Measurements from ENCODE around the gene MYO18B.

MYO18B gene

DNA sequence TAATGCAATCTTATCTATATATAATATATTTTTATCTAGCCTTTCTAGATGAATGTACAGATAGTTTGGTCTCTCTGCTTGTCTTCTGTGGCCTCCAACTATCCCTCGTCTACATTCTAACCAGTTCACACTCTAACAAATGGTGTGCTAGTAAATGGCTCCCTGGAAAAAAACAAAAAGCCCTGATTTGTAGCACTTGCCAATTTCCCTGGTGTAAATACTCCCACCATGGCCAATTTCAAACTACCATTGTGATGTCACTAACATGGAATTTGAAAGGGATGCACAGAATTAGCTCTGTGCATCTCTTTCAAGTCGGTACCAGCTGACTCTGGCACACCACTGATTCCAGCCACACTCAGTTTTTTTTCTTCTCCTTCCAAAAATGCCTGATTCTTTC is 154.6 kb downstream of the MYO18B start:
- Histone ChIP-seq H3K9me3 (ENCODE audit: control insufficient read depth in 1 of 2, low read length in 2 of 2) (no peaks in the 10 kb centered on the region), H3K4me1 (ENCODE audit: control insufficient read depth in 1 of 2, insufficient read depth in 2 of 2, low read length in 2 of 2) (no peaks in the 10 kb centered on the region), H3K27me3 (ENCODE audit: low read depth, low read length) (no peaks in the 10 kb centered on the region), H3K27ac (ENCODE audit: low read length) (no peak overlapping the region), H3K36me3 (ENCODE audit: control insufficient read depth in 1 of 2, insufficient read depth in 2 of 2, low read length in 2 of 2) (no peaks in the 10 kb centered on the region), H3K4me3 (ENCODE audit: low read depth in 1 of 2, low read length in 2 of 2) (no peak overlapping the region)

DNA sequence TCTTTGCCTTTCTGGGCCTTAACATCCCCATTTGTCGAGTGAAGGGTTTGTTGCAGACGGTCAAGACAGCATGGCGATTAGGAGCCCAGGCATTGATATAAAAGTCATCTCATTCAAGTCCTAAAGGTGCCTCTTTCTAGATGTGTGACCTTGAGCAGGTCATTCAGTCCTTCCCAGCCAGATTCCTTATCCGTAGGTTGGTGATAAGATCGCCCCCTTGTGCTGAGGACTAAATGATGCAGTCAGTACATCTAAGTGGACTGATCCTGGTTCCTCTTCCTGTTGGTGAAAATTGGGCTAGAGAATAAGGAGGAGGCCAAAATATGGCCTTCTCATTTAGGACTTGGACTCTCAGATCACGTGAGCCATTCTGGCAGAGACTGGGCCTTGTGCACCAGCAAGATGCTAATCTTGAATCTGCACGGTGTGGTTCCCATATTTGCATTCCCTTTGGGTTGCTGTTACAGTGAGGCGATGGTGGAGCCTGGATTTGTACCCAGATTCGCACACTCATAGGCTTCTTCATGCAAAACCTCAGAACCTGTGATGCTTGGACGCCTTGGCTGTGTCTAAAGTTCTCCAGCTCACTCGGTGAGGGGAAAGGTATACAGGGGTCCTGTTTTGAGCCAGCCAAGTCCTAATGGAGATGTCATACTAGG is 156.8 kb downstream of the MYO18B start:
- H3K27ac ChIP-seq (ENCODE audit: low read length) = no peak overlapping the region
- H3K4me1 ChIP-seq (ENCODE audit: control insufficient read depth in 1 of 2, insufficient read depth in 2 of 2, low read length in 2 of 2) = no peaks in the 10 kb centered on the region
- no peaks in the 10 kb centered on the region for H3K27me3 ChIP-seq (ENCODE audit: low read depth, low read length)
- H3K36me3 ChIP-seq (ENCODE audit: control insufficient read depth in 1 of 2, insufficient read depth in 2 of 2, low read length in 2 of 2) = no peaks in the 10 kb centered on the region
- no peaks in the 10 kb centered on the region for H3K9me3 ChIP-seq (ENCODE audit: control insufficient read depth in 1 of 2, low read length in 2 of 2)
- no peak overlapping the region for H3K4me3 ChIP-seq (ENCODE audit: low read depth in 1 of 2, low read length in 2 of 2)

DNA sequence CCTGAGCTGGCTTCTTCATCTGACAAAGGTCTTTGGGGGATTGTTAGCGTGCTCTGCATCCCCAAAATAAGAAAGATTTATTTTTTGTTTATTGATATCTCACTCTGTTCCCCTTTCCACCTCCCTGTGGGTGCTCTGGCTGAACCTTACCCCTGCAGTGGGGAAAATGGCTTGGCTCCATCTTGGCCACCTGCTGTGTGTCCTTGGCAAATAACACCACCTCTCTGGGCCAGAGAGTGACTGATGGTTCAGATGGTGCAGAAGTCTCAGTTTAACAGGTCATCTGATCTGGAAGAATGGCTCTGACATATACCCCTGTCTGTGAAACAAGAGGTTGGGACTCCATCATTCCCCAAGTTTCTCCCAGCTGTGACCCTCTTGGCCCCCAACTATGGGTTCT is 157.6 kb downstream of the MYO18B start:
- H3K36me3 ChIP-seq (ENCODE audit: control insufficient read depth in 1 of 2, insufficient read depth in 2 of 2, low read length in 2 of 2) = no peaks in the 10 kb centered on the region
- H3K27ac ChIP-seq (ENCODE audit: low read length) = no peak overlapping the region
- no peaks in the 10 kb centered on the region for H3K27me3 ChIP-seq (ENCODE audit: low read depth, low read length)
- H3K9me3 ChIP-seq (ENCODE audit: control insufficient read depth in 1 of 2, low read length in 2 of 2) = no peaks in the 10 kb centered on the region
- no peaks in the 10 kb centered on the region for H3K4me1 ChIP-seq (ENCODE audit: control insufficient read depth in 1 of 2, insufficient read depth in 2 of 2, low read length in 2 of 2)
- no peak overlapping the region for H3K4me3 ChIP-seq (ENCODE audit: low read depth in 1 of 2, low read length in 2 of 2)

- H3K36me3 ChIP-seq (ENCODE audit: control insufficient read depth in 1 of 2, insufficient read depth in 2 of 2, low read length in 2 of 2) = no peaks in the 10 kb centered on the region
- no peaks in the 10 kb centered on the region for H3K27me3 ChIP-seq (ENCODE audit: low read depth, low read length)
- no peaks in the 10 kb centered on the region for H3K9me3 ChIP-seq (ENCODE audit: control insufficient read depth in 1 of 2, low read length in 2 of 2)
- H3K27ac ChIP-seq (ENCODE audit: low read length) = no peak overlapping the region
- no peaks in the 10 kb centered on the region for H3K4me1 ChIP-seq (ENCODE audit: control insufficient read depth in 1 of 2, insufficient read depth in 2 of 2, low read length in 2 of 2)
- no peak overlapping the region for H3K4me3 ChIP-seq (ENCODE audit: low read depth in 1 of 2, low read length in 2 of 2)
Measured at GRCh38 chr22:25900390-25900789, 158.4 kb downstream of the MYO18B start.

GRCh38 chr22:25900880-25901279 is 158.9 kb downstream of the MYO18B start:
- Histone ChIP-seq H3K4me3 (ENCODE audit: low read depth in 1 of 2, low read length in 2 of 2) (no peak overlapping the region), H3K9me3 (ENCODE audit: control insufficient read depth in 1 of 2, low read length in 2 of 2) (no peaks in the 10 kb centered on the region), H3K27ac (ENCODE audit: low read length) (no peak overlapping the region), H3K36me3 (ENCODE audit: control insufficient read depth in 1 of 2, insufficient read depth in 2 of 2, low read length in 2 of 2) (no peaks in the 10 kb centered on the region), H3K4me1 (ENCODE audit: control insufficient read depth in 1 of 2, insufficient read depth in 2 of 2, low read length in 2 of 2) (no peaks in the 10 kb centered on the region), H3K27me3 (ENCODE audit: low read depth, low read length) (no peaks in the 10 kb centered on the region)

DNA sequence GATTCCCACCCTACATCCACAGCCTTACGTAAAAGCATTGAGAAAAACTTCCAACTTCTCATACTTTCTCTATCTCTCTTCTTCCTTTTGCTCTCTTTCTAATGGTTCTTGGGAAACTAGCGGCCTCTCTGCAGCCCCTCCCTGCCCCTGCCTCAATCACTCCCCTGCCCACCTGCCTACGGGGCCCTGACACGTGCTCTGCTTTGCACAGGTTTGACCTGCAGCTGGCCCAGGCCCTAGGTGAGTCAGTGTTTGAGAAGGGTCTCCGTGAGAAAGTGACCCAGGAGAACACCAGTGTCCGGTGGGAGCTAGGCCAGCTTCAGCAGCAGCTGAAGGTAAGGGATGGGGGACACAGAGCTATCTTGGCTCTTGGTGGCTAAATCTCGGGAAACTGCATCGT is 160.4 kb downstream of the MYO18B start:
- Histone ChIP-seq H3K9me3 (ENCODE audit: control insufficient read depth in 1 of 2, low read length in 2 of 2) (no peaks in the 10 kb centered on the region), H3K4me1 (ENCODE audit: control insufficient read depth in 1 of 2, insufficient read depth in 2 of 2, low read length in 2 of 2) (no peaks in the 10 kb centered on the region), H3K27ac (ENCODE audit: low read length) (no peak overlapping the region), H3K4me3 (ENCODE audit: low read depth in 1 of 2, low read length in 2 of 2) (no peak overlapping the region), H3K27me3 (ENCODE audit: low read depth, low read length) (no peaks in the 10 kb centered on the region), H3K36me3 (ENCODE audit: control insufficient read depth in 1 of 2, insufficient read depth in 2 of 2, low read length in 2 of 2) (no peaks in the 10 kb centered on the region)

DNA sequence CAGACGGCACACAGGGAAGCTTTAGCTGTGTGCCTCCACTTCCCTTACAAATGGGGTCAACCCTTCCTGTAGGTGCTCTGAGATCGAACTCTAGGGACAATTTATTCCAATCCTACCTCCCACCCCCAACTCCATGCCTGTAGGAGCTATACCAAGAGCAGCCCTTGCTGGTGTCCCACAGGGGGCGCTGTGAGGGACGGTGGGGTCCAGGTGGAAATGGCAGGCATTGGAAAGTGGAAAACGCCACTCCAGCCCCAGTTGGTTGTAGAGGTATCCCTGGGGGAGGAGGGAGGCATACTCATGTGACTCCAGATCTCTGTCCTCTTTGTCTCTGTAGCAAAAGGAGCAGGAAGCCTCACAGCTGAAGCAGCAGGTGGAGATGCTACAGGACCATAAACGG is 161.3 kb downstream of the MYO18B start:
- Histone ChIP-seq H3K27ac (ENCODE audit: low read length) (no peak overlapping the region), H3K27me3 (ENCODE audit: low read depth, low read length) (no peaks in the 10 kb centered on the region), H3K4me3 (ENCODE audit: low read depth in 1 of 2, low read length in 2 of 2) (no peak overlapping the region), H3K4me1 (ENCODE audit: control insufficient read depth in 1 of 2, insufficient read depth in 2 of 2, low read length in 2 of 2) (no peaks in the 10 kb centered on the region), H3K9me3 (ENCODE audit: control insufficient read depth in 1 of 2, low read length in 2 of 2) (no peaks in the 10 kb centered on the region), H3K36me3 (ENCODE audit: control insufficient read depth in 1 of 2, insufficient read depth in 2 of 2, low read length in 2 of 2) (no peaks in the 10 kb centered on the region)

DNA sequence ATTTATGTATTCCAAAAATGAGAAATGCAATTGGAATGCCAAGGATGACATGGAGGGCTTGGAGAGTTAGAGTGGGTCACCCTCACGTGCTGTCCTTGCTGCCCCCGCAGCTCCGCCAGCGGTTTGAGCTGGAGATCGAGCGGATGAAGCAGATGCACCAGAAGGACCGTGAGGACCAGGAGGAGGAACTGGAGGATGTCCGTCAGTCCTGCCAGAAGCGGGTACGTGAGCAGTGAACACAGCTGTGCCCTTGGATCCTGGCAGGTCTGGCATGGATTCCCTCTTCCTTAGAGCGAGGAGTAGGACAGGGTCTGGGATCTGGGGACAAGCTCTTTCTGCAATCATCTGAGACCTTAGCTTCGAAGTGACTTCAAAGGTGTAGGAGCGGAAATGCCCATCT is 166.2 kb downstream of the MYO18B start:
- H3K4me1 ChIP-seq (ENCODE audit: control insufficient read depth in 1 of 2, insufficient read depth in 2 of 2, low read length in 2 of 2) = no peaks in the 10 kb centered on the region
- H3K36me3 ChIP-seq (ENCODE audit: control insufficient read depth in 1 of 2, insufficient read depth in 2 of 2, low read length in 2 of 2) = no peaks in the 10 kb centered on the region
- H3K27ac ChIP-seq (ENCODE audit: low read length) = no peak overlapping the region
- H3K27me3 ChIP-seq (ENCODE audit: low read depth, low read length) = no peaks in the 10 kb centered on the region
- no peak overlapping the region for H3K4me3 ChIP-seq (ENCODE audit: low read depth in 1 of 2, low read length in 2 of 2)
- no peaks in the 10 kb centered on the region for H3K9me3 ChIP-seq (ENCODE audit: control insufficient read depth in 1 of 2, low read length in 2 of 2)

DNA sequence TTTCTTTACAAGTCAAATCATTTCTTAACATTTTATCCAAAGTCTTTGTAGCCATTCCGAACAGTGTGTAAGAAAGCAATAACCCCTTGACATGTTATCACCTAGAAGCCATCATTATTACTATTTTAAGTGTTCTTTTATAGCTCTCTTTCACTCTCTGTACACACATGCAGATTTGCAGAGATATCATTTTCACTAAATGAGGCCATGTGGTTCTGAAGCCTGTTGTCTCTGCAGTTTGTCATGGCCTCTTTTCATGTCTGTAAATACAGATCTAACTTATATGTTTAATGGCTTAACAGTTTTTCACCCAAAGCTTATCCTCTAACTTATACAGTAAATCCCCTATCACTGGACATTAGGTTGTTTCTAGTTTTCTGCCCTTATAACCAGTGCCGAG is 166.8 kb downstream of the MYO18B start:
- Histone ChIP-seq H3K27me3 (ENCODE audit: low read depth, low read length) (no peaks in the 10 kb centered on the region), H3K4me3 (ENCODE audit: low read depth in 1 of 2, low read length in 2 of 2) (no peak overlapping the region), H3K4me1 (ENCODE audit: control insufficient read depth in 1 of 2, insufficient read depth in 2 of 2, low read length in 2 of 2) (no peaks in the 10 kb centered on the region), H3K9me3 (ENCODE audit: control insufficient read depth in 1 of 2, low read length in 2 of 2) (no peaks in the 10 kb centered on the region), H3K27ac (ENCODE audit: low read length) (no peak overlapping the region), H3K36me3 (ENCODE audit: control insufficient read depth in 1 of 2, insufficient read depth in 2 of 2, low read length in 2 of 2) (no peaks in the 10 kb centered on the region)

DNA sequence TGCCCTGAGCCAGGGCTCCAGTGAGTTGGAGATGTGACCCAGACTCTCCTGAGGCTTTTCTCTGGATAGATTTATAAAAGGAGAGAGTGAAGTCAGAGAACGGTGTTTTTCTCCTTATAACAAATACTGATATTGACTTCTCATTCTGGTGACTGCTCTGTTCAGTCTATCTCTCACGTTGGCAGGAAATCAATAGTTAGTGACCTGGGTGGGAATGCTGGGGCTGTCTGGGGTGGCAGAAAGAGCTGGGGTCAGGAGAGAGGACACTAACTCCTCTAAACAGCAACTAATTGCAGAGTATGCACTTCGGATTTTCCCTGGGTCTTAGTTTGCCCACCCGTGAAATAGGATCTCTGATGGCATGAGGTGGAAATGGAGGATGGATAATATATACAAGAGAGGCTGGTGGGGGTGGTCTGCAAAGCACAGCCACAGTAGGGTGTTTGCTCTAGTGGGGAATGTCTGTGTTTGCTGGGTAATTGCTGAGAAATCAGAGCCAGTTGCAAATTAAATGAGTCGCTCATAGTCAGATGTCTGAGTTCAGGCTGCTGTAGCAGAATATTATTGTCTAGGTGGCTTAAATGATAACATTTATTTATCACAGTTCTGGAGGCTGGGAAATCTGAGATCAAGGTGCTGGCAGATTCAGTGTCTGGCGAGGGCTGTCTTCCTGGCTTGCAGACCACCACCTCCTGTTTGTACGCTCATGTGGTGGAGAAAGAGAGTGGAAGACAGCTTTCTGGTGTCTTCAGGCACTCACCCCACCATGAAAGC is 167.8 kb downstream of the MYO18B start:
- Histone ChIP-seq H3K27me3 (ENCODE audit: low read depth, low read length) (no peaks in the 10 kb centered on the region), H3K9me3 (ENCODE audit: control insufficient read depth in 1 of 2, low read length in 2 of 2) (no peaks in the 10 kb centered on the region), H3K4me3 (ENCODE audit: low read depth in 1 of 2, low read length in 2 of 2) (no peak overlapping the region), H3K27ac (ENCODE audit: low read length) (no peak overlapping the region), H3K4me1 (ENCODE audit: control insufficient read depth in 1 of 2, insufficient read depth in 2 of 2, low read length in 2 of 2) (no peaks in the 10 kb centered on the region), H3K36me3 (ENCODE audit: control insufficient read depth in 1 of 2, insufficient read depth in 2 of 2, low read length in 2 of 2) (no peaks in the 10 kb centered on the region)

DNA sequence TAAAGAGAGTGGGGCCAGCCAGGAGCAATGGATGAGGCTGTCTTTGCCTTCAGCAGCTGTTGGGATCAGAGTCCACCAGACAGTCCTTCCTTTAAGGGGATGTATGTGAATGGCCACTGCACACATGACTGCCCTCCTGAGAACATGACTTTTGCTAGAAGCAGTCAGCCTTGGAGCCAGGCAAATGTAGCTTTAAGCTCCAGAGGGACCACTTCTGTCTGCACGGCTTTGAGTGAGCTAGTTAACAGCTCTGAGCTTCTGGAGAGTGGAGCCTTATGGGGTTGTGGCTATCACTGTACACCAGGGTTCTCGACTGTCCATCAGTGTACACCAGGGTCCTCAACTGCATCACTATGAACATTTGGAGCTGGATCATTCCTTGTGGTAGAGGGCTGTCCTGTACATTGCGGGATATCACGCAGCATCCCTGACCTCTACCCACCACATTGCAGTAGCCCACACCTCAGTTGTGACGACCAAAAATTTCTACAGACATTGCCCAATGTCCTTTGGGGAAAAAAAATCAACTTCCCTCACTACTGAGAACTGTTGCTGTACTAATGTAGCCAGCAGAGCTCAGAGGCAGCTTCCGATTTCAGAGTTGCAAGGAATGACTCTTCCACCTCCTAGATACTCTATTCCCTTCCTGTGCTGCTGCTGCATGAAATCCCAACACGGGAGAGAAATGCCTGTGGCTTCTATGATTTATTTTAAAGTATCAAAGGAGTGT is 169.4 kb downstream of the MYO18B start:
- Histone ChIP-seq H3K4me3 (ENCODE audit: low read depth in 1 of 2, low read length in 2 of 2) (no peak overlapping the region), H3K27ac (ENCODE audit: low read length) (no peak overlapping the region), H3K27me3 (ENCODE audit: low read depth, low read length) (no peaks in the 10 kb centered on the region), H3K9me3 (ENCODE audit: control insufficient read depth in 1 of 2, low read length in 2 of 2) (no peaks in the 10 kb centered on the region), H3K4me1 (ENCODE audit: control insufficient read depth in 1 of 2, insufficient read depth in 2 of 2, low read length in 2 of 2) (no peaks in the 10 kb centered on the region), H3K36me3 (ENCODE audit: control insufficient read depth in 1 of 2, insufficient read depth in 2 of 2, low read length in 2 of 2) (no peaks in the 10 kb centered on the region)

Data from muscle layer of duodenum (tissue), 2 donors.